NCI-H1417 treated with DMSO at 0.1 percent for 48 hours (cell line): Measurements from ENCODE around the gene PTGES3.

Experiments
- DNase-seq: peaks from one replicate; lab custom pipeline; 2025; lab: John Stamatoyannopoulos, UW

Gene PTGES3

DNA sequence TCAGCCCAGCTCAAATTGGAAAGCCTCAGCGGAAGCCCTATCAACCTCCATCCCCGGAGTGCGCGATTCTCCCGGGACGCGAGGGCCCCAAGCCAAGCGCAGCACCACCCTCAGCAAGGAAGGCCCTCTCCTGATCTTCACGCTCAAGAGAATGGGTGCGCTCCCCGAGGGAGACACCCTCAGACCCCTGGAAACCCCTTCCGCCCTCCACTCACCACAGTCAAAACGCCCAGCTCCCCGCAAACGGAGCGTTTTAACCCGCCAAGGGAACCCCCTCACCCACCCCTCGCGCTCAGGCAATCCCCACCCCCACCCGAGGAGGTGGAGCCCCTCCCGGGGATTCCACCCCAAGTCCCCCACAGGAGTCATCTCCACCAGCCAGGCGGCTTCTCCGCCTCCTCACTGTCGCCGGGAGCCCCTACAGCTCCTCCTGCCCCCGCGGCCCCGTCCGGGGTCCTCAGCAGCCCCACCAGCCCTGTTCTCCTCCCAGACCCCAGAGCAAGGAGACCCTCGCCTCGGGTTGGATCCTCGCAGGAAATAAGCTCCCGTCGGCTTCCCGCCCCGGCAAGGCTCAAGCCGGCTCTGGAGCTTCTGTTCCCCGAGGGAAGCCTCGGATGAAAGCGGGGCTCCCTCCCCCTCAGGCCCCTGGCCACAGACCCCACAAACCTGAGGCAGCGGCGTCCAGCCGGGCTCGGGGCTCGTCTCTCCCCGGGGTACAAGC lies 58.5 kb downstream of the PTGES3 start:
- DNase-seq = no peak

DNA sequence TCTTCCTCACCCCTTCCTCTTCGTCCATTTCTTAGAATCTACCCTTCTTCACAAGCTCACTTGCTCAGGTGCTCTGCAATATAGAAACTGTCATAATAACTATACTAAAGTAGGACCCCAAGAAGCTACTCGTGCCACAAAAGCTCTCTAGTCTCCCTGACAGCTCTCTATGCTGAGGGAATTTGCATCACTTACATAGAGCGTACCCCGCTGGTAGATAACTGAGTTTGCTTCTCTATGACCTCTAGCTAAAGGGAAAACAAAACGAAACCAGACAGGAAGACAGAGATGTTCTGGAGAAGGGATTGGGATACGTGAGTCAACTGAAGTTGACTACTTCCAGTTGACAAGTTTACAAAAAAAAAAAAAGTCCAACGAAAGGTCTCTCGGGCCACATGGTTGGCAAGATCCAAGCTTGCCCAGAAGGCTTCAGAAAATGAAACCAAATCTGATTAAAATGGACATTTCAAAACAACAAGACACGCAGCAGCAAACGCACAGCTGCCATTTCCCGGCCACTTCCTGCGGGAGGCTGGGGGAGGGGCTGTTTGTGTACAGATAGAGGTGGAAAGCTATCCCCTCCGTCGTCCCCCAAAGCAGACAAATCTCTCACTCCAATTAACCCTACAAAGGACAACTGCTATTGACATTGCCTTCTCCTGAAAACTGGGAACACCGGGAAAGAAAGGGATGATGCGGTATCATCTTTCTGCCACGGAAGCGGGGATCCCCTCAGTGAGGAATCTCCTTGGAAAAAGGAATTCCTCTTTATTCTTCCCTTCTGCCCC lies 59.2 kb downstream of the PTGES3 start:
- no peak for DNase-seq

- no peak for DNase-seq
Measured at GRCh38 chr12:56626701-56627100, 61.4 kb downstream of the PTGES3 start.

GRCh38 chr12:56622535-56622934 lies 65.5 kb downstream of the PTGES3 start:
- DNase-seq = no peak

- DNase-seq = no peak
Measured at GRCh38 chr12:56616925-56617324, 71.2 kb downstream of the PTGES3 start.

- no peak for DNase-seq
Measured at GRCh38 chr12:56616244-56616643, 71.8 kb downstream of the PTGES3 start.

GRCh38 chr12:56614627-56615026 lies 73.5 kb downstream of the PTGES3 start:
- DNase-seq = no peak
